H1 (cell line): Measurements from ENCODE around the gene SUGT1.

Experiments
- CTCF ChIP-seq, 3 experiments: IDR thresholded peaks; 1 replicate in 2 of 3; 2 replicates in 1 of 3; pipeline versions ENCODE4 v1.5.1 to v1.6.1; 2011; ENCODE audit warnings: low read length in 3 of 3, mild to moderate bottlenecking in 3 of 3, inconsistent platforms in 2 of 3, low read depth in 1 of 3, moderate library complexity in 1 of 3; ENCODE audit not compliant: insufficient read depth in 1 of 3; ENCODE audit errors: control extremely low read depth in 1 of 3
- GABPA ChIP-seq: IDR thresholded peaks from 2 replicates; pipeline ENCODE4 v1.6.1; 2011; ENCODE audit warnings: mild to moderate bottlenecking, low read length, moderate library complexity, borderline replicate concordance; ENCODE audit not compliant: insufficient read depth
- JUND ChIP-seq: IDR thresholded peaks from 2 replicates; pipeline ENCODE4 v1.6.1; 2011; ENCODE audit warnings: mild to moderate bottlenecking, improper control_type of control experiment, low read length
- KDM5A ChIP-seq: fragments of 200-600 bp; IDR thresholded peaks from 2 replicates; pipeline ENCODE4 v1.7.1; 2012; ENCODE audit warnings: mild to moderate bottlenecking, low read length, inconsistent platforms, mixed read lengths
- POLR2A ChIP-seq, 2 experiments: IDR thresholded peaks; 1 replicate in 1 of 2; 2 replicates in 1 of 2; pipeline ENCODE4 v1.6.1; 2011; ENCODE audit warnings: low read depth in 2 of 2, low read length in 2 of 2, mild to moderate bottlenecking in 2 of 2; ENCODE audit errors: control extremely low read depth in 1 of 2
- POLR2AphosphoS5 ChIP-seq: IDR thresholded peaks from 2 replicates; pipeline ENCODE4 v1.6.1; 2011; ENCODE audit warnings: low read depth, low read length
- RBBP5 ChIP-seq: IDR thresholded peaks from 2 replicates; pipeline ENCODE4 v1.7.1; 2012; ENCODE audit warnings: low read depth, mild to moderate bottlenecking, inconsistent platforms, low read length, moderate library complexity, borderline replicate concordance
- SRF ChIP-seq: IDR thresholded peaks from 2 replicates; pipeline ENCODE4 v1.6.1; 2011; ENCODE audit warnings: mild to moderate bottlenecking, low read depth, low read length, moderate library complexity
- YY1 ChIP-seq: IDR thresholded peaks from 2 replicates; pipeline ENCODE4 v1.6.1; 2011; ENCODE audit warnings: low read depth, mild to moderate bottlenecking, low read length
- TF ChIP-seq, protein P1 (sequence below): IDR thresholded peaks from 2 replicates; pipeline ENCODE4 v1.6.1; 2012; ENCODE audit warnings: inconsistent platforms

DNA sequence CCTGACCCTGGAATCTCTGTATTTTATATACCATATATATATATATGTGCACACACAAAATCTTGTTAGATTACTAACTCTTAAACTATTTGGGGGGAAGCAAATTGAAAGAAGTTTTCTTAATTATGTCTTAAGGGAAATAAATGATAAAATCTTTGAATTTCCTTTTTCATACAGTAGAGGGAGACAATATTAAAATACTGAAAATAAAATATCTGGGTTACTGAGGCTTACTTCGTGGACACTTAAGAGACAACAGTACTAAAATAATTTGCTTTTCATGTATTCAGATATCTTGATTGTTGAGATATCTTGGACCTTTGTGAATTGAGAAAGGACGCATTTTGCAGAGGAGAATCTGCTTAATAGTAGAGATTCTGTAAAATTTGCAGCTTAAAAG lies 17.0 kb downstream of the SUGT1 start:
- TF ChIP-seq GABPA (no peak), POLR2AphosphoS5 (no peak), SRF (no peak), CTCF (IDR thresholded peaks at IDR 0.05; ENCODE audit: control extremely low read depth in 1 of 3, insufficient read depth in 1 of 3, low read depth in 1 of 3, low read length in 3 of 3) (no peak), POLR2A (IDR thresholded peaks at IDR 0.05; ENCODE audit: control extremely low read depth in 1 of 2, low read depth in 2 of 2, low read length in 2 of 2) (no peak), RBBP5 (no peak), JUND (no peak), YY1 (no peak), KDM5A (no peak)
- TF ChIP-seq, protein P1, sequence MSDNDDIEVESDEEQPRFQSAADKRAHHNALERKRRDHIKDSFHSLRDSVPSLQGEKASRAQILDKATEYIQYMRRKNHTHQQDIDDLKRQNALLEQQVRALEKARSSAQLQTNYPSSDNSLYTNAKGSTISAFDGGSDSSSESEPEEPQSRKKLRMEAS = no peak
